ENCODE results near the gene SLC35E1.
A peak's percentile ranks its signal among the peaks of the same experiment; 100 is the strongest.

Gene SLC35E1

GRCh38 chr19:16582486-16583261 lies 10.5 kb upstream of the SLC35E1 start:
- TF ChIP-seq EZH2 (optimal IDR thresholded peaks at IDR 0.05; ENCODE audit: low read depth, low read length) (no peak), EZH2phosphoT487 (IDR thresholded peaks at IDR 0.05; ENCODE audit: low read length) (no peak)
- peaks cover 33% of the 10 kb centered on the region for H3K4me1 ChIP-seq (ENCODE audit: low read length)
- peak overlapping the region; percentile 94; the same call in 1 of the 2 replicates for H3K4me2 ChIP-seq (ENCODE audit: low read depth, low read length)

GRCh38 chr19:16581971-16582343 lies 9.7 kb upstream of the SLC35E1 start:
- H3K4me2 ChIP-seq (ENCODE audit: low read depth, low read length) = no peak overlapping the region
- no peak for DNase-seq

More at GRCh38 chr19:16582486-16583261, 10.5 kb upstream of the SLC35E1 start:
- Histone ChIP-seq H3K79me2 (ENCODE audit: low read length) (peaks cover 94% of the 10 kb centered on the region), H3K27me3 (replicated peaks; ENCODE audit: insufficient read depth, low read length) (no peaks in the 10 kb centered on the region), H4K20me1 (ENCODE audit: insufficient read depth, low read length) (no peaks in the 10 kb centered on the region), H3K27ac (ENCODE audit: low read length) (peak overlapping the region; percentile 99; the same call in 1 of the 2 replicates), H3K36me3 (replicated peaks; ENCODE audit: insufficient read depth, low read length) (no peaks in the 10 kb centered on the region; the same call in 1 of the 2 replicates), H3K9ac (ENCODE audit: low read length) (peak overlapping the region; percentile 100; the same call in 1 of the 2 replicates), H3F3A (ENCODE audit: insufficient read depth, low read length) (peaks cover 45% of the 10 kb centered on the region), H3K9me2 (replicated peaks; ENCODE audit: insufficient read depth, low read length) (no peaks in the 10 kb centered on the region), H3K4me3 (ENCODE audit: low read length) (no peak overlapping the region), H2AFZ (ENCODE audit: low read length) (no peak overlapping the region), H3K9me3 (replicated peaks; ENCODE audit: insufficient read depth, low read length) (no peaks in the 10 kb centered on the region)
- DNase-seq = no peak

GRCh38 chr19:16581145-16581970 lies 9.1 kb upstream of the SLC35E1 start:
- Histone ChIP-seq H3K27ac (ENCODE audit: low read length) (no peak overlapping the region), H3K9me3 (replicated peaks; ENCODE audit: insufficient read depth, low read length) (no peaks in the 10 kb centered on the region), H2AFZ (ENCODE audit: low read length) (no peak overlapping the region), H3K4me3 (ENCODE audit: low read length) (no peak overlapping the region), H3F3A (ENCODE audit: insufficient read depth, low read length) (peaks cover 32% of the 10 kb centered on the region), H3K27me3 (replicated peaks; ENCODE audit: insufficient read depth, low read length) (no peaks in the 10 kb centered on the region), H3K4me1 (ENCODE audit: low read length) (peaks cover 21% of the 10 kb centered on the region), H3K79me2 (ENCODE audit: low read length) (peaks cover 94% of the 10 kb centered on the region), H3K9ac (ENCODE audit: low read length) (no peak overlapping the region), H3K36me3 (replicated peaks; ENCODE audit: insufficient read depth, low read length) (no peaks in the 10 kb centered on the region; the same call in none of the 2 replicates), H3K4me2 (ENCODE audit: low read depth, low read length) (no peak overlapping the region), H3K9me2 (replicated peaks; ENCODE audit: insufficient read depth, low read length) (no peaks in the 10 kb centered on the region), H4K20me1 (ENCODE audit: insufficient read depth, low read length) (no peaks in the 10 kb centered on the region)
- TF ChIP-seq CTCF (IDR thresholded peaks at IDR 0.05; ENCODE audit: low read length) (no peak), EZH2 (optimal IDR thresholded peaks at IDR 0.05; ENCODE audit: low read depth, low read length) (no peak), EZH2phosphoT487 (IDR thresholded peaks at IDR 0.05; ENCODE audit: low read length) (no peak)
- no peak for DNase-seq

More at GRCh38 chr19:16581971-16582343, 9.7 kb upstream of the SLC35E1 start:
- Histone ChIP-seq H3F3A (ENCODE audit: insufficient read depth, low read length) (peaks cover 38% of the 10 kb centered on the region), H4K20me1 (ENCODE audit: insufficient read depth, low read length) (no peaks in the 10 kb centered on the region), H3K27ac (ENCODE audit: low read length) (no peak overlapping the region), H3K4me3 (ENCODE audit: low read length) (no peak overlapping the region), H3K27me3 (replicated peaks; ENCODE audit: insufficient read depth, low read length) (no peaks in the 10 kb centered on the region), H3K9ac (ENCODE audit: low read length) (no peak overlapping the region), H2AFZ (ENCODE audit: low read length) (no peak overlapping the region), H3K4me1 (ENCODE audit: low read length) (peaks cover 26% of the 10 kb centered on the region), H3K79me2 (ENCODE audit: low read length) (peaks cover 94% of the 10 kb centered on the region), H3K9me3 (replicated peaks; ENCODE audit: insufficient read depth, low read length) (no peaks in the 10 kb centered on the region), H3K36me3 (replicated peaks; ENCODE audit: insufficient read depth, low read length) (no peaks in the 10 kb centered on the region; the same call in 1 of the 2 replicates), H3K9me2 (replicated peaks; ENCODE audit: insufficient read depth, low read length) (no peaks in the 10 kb centered on the region)
- TF ChIP-seq EZH2 (optimal IDR thresholded peaks at IDR 0.05; ENCODE audit: low read depth, low read length) (no peak), EZH2phosphoT487 (IDR thresholded peaks at IDR 0.05; ENCODE audit: low read length) (no peak), CTCF (IDR thresholded peaks at IDR 0.05; ENCODE audit: low read length) (no peak)

Measured in MM.1S (cell line).